Stimulated activated CD4-positive, alpha-beta T cell treated with anti-CD3 and anti-CD28 coated beads, Interleukin-2, amount 100 ng/mL, for 48 hours (primary cell): ENCODE measurements around the gene RFX2.
"Not testable (repeated sequence)": the region's sequence is repeated elsewhere in the genome, so short reads cannot be mapped to it uniquely, and the experiment has no call there.

Experiments used
- DNase-seq, 2 donors: peaks; one replicate each; pipeline ENCODE4 v3.0.0-alpha.2; 2020

RFX2 gene

DNA sequence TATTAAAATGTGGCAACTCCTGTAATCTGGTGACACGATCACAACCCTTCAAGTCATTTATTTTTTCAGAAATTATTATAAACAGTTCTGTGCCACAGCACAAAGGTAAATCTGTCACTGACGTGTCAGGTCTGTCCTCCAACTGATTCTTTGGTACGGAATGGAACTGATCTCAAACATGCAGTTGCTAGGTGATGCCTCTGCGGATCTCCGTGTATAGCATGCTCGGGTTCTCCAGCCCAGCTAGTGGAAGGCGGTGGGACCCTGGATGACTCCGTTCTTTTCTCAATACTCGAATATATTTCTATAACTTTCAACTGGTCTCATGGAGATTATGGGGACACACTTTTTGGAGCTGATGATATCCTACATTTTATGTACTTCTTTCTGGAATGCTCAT lies 143.4 kb downstream of the RFX2 start:
- DNase-seq = no peak

DNA sequence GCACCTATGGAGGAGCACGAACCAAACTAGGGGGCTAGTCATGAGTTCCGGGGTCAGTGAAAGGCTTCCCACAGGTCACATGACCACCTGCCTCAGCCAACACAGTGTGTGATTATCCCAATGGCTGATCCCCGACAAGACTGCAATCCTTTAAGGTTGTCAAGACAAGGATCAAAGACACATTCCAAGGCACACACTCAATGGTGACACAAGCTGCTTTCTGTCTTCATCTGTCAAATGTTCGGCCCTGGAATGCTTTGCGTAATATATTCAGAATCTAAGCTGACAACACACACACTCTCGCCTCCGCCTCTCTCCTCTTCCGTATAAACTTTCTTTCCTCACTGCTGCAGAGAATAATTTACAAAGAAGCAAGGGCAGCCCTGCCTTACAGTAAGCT lies 144.1 kb downstream of the RFX2 start:
- no peak for DNase-seq

DNA sequence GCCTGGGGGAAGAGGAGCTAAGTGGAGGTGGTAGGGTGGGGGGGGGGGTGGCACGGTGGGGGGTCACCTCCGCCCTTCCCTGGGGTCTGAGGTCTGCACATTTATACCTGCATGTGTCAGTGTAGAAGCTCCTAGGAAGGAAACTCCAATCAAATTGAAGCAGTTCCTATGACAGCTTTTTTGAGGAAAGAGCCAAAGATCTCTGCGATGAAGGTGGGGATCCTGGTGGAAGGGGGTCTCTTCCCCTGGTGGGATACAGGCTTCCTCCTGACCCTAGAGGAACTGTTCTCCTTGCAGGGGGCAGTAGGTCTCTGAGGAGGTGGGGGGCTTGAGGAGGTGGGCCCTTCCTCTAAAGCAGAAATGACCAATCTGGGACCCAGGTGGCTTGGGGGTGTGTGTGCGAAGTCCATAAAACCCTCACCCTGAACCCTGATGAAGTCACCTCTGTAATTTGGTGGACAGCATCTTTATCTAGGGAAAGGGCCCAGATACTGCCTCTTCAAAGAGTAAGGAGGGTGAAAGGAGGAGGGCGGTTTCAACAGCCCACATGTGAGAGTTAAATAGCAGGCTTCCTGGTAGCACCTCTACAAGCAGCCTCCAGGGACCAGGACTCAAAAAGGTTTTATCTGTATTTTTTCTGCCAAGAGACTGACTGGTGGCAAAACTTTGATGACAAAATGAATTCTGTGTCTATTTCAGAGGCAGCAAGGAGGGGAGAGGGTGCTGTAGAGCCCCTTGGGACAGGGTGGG lies 145.3 kb downstream of the RFX2 start:
- DNase-seq = no peak

DNA sequence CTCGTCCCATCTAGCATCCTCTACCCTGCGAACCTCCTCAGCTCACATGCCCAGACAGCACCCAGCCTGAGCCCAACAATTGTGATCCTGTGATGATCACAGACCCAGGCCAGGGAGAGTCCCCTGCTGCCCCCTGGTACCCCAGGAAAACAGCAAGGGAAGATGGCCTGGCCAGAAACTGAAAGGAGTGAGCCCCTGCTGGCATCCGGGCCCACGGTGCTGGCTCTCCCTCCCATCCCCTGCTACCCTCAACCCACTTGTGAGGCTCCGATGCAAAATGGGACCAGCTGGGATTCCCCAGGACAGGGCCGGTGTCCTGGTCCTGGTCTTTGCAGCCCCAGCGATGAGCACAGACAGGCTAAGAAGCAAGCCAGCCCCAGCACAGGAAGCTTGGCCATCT lies 146.4 kb downstream of the RFX2 start:
- no peak for DNase-seq

DNA sequence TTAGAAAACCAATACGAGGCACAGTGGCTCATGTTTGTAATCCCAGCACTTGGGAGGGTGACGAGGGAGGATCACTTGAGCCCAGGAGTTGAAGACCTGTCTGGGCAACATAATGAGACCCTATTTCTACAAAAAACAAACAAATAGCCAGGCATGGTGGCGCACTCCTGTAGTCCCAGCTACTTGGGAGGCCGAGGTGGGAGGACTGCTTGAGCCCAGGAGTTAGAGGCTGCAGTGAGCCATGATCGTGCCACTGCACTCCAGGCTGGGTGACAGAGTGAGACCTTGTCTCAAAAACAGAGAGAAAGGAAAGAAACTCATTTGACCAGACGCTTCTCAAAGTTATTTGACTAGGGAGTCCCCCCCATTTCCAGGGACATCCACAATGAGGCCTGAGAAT lies 147.0 kb downstream of the RFX2 start:
- DNase-seq = not testable (repeated sequence)

DNA sequence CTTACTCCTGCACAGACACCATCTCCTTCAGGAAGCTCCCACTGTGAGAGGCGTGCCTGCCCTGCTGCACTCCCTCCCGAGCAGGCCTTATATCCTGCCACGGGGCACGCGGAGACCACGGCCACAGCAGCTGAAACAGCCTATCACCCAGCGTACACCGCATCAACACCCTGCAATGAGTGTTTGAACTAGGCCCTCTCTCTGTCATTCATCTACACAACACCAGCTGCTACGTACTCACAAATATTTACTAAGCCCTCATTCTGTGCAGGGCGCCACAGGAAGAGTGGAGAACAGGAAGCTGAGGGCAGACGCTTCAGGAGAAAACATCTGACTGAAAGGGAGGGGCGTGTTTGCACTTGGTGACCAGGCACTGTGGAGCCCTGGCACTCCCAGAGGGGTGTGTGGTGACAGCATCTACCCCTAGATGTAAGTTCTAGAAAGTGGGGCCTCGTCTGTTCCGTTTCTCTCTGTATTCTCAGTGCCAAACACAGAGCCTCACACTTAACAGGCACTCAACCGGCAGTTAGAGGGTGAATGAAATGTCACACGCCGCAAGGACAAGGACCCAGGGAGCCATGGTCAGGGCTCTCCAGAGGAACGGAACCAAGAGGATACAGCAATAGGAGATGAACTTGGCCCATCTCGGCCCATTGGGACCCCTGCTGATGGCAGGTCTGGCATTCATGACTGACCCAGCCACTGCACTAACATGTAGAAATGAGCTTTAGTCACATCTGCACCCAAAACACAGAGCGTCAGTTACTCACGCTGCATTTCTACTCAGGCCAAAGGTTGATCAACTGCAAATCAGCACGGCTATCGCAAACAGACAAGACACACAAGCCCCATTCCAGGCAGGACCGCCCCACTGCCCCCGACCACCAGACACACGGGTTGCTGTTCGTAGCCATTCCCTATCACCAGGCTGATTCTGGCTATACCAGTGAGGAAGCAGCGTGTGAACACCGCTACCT lies 148.0 kb downstream of the RFX2 start:
- no peak for DNase-seq

DNA sequence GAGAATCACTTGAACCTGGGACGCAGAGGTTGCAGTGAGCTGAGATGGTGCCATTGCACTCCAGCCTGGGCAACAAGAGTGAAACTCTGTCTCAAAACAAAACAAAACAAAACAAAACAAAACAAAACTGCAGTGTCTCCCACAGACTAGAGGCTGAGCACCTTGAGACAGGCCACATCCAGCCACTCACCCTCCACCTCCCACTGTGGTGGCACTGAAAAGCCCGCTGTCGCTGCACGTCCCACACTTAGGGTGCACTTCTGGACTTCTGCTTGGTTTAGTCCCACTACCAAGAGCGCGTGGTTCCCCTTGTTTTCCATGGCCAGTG lies 148.7 kb downstream of the RFX2 start:
- not testable (repeated sequence) for DNase-seq

DNA sequence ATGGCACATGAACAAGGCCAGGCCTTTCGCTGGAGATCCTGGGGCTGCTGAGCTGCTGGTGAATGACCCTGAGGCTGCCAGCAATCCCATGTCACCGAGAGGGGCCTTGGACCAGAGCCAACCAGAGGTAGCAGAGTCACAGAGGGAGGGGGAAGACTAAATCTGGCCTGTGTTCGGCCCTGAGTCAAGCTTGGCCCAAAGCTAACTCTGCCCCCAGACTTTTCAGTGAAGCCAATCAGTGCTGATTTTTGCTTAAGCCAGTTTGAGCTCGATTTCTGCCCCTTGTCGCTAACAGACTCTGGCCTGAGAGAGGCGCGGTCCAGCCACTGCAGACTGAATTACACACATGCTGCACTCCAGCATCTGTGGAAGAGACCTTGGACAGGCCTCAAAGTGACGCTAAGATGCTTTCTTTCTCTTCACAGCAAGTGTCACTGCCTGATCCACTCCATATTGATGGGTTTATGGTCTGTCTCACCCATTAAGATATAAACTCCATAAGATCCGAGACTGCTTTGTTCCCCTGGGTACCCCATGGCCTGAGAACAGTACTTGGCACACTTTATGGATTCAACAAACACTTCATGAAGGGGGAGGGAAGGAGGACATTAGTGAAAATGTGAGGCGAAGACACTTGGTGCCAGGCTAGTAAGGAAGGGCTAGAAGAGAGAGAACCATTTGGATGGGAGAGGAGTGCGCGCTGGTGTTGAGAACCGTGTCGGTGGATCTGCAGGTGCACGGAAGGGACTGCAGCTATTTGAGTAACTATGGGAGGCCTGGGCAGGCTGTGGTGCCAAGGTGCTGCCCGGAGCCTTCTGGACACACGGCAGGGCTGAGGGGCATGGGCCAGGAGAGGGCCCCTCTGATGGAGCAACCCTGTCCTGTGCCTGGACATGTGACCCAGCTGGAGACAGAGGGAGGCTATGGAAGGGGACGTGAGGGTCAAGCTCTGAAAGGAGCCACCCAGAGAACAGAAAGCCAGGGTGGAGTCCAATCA lies 150.0 kb downstream of the RFX2 start:
- DNase-seq = no peak

DNA sequence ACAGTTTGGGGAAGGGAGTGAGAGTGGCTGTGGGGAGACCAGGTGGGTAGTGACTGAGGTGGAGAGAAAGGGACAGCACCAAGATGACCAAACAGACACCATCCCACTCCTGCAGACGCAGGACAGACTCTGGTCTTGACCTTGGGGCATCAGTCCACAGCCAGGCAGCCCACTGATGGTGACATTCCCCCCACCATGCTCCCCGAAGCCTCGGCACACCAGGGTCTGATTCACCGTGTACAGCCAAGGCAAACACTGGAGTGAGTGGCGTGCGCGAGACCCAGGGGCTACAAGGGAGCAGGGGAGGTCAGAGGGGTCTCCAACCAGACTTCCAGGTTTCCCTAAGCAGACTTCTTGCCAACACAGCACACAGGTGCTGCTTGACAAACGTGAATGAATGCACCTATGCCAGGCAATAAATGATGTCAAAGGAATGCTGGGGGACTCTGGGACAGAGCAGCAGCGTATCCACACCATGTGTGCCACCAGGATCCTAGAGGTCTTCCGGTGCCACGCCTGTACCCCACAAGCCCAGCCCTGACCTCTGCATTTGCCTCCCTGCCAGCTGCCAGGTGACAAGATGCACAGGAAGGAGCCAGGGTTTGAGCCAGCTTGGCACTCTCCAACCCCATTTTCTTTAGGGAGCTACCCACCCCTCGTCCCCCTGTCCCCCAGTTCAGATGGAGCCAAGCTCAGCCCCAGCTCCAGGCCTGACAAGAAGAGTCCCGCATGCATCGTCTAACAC lies 150.9 kb downstream of the RFX2 start:
- no peak for DNase-seq

DNA sequence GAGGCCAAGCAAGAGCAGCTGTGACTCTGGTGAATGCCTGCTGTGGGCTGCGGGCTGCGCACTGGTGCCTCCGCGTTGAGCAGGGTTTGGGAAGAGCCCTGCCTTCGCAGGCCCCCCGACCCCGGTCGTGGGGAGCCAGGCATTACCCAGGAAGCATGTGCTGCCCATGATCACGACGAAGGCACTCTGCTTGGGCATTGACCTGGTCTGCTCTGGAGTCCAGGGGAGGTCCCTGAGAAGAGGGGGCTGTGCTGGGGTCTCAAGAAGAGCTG lies 151.5 kb downstream of the RFX2 start:
- DNase-seq = no peak

DNA sequence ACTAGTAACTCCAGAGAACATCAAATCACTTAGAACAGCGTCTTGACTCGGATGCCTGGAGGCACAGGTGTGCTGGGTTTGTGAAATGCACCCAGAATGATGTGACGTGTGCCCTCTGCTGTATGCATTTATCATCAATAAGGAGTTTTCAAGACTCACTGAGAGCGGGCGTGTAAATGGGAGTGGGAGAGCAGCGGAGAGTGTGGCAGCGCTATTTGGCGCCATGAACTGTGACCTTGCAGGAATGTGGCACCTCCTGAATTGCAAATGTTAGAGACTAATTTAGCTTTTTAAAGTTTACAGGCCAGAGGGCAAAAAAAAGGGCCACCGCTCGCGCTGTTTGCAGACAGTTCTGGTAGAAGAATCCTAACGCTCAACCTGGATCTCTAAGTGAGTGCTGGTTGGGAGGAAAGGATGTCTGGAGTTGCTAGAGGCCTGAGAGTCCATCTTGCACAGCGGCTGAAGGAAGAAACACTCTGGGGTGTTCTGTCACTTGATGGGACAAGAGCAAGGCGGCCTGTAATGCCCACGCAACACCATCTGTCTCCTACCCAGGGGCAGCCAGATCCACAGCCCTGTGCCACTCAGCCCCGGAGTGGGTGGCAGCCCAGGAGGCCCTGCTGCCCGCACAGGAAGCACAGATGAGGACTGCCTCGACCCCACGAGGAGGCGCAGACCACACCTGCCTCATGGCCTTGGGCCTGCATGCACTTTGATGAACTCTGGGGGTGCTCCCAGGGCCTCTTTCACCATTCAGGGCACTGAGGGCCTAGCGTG lies 152.0 kb downstream of the RFX2 start:
- no peak for DNase-seq

DNA sequence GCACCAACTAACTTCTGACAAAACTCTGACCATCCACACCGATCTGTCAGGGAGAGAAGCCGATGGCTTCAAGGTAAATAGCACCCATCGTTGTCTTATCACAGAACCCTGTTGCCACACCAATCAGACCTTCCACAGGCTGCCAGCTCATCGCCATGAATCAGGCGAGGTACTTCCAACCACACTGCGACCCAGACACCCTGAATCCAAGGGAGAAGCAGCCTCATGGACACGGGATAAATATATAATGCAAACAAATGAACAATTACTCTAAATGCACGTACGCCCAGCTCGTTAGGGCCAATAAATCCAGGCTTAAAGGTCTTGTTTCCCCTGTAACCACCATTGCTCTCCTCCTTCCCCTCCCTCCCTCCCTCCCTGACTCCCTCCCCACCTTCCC lies 153.1 kb downstream of the RFX2 start:
- no peak for DNase-seq

DNA sequence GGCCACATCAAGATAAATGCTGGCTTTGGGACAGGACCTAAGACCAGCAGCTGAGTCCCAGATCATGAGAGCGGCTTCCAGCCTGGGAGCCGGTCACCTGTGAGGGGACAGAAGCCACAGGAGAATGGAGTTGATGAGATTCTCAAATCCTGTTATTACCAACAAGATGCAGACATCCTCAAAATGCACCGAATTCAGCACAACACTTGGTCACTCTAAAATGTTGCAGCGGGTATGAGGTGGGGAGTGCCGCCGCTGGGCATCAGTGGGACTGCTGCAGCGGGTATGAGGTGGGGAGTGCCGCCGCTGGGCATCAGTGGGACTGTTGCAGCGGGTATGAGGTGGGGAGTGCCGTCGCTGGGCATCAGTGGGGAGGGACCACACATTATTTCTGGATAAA lies 153.6 kb downstream of the RFX2 start:
- DNase-seq = no peak

DNA sequence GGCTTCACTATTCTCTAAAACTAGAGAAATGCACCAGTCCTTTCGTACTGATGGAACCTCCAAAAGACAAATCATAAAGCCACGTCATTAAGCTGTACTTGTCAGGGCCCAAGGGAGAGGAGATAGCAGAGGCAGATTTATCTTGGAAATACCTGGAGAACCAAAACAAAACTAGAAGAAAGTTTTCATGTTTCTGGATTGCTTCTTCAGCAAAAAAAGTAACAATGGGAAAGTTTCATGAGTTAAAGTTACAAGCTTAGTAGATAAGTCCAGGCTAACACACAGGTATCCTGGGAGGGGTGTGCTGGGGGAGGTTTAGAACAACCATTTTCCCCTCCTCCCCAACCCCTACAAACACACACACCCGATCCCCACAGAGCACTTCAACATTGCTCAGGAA lies 154.0 kb downstream of the RFX2 start:
- DNase-seq = no peak

DNA sequence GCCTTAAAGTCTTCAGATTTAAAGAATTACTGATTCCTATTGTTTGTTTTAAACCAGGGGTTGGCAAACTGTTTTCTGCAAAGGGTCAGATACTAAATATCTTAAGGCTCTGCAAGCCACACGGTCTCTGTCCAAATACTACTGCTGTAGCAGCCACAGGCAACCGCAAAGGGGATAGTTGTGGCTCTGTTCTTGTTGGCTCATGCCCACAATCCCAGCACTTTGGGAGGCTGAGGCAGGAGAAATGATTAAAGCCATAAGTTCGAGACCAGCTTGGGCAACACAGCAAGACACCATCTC lies 154.7 kb downstream of the RFX2 start:
- DNase-seq = no peak

DNA sequence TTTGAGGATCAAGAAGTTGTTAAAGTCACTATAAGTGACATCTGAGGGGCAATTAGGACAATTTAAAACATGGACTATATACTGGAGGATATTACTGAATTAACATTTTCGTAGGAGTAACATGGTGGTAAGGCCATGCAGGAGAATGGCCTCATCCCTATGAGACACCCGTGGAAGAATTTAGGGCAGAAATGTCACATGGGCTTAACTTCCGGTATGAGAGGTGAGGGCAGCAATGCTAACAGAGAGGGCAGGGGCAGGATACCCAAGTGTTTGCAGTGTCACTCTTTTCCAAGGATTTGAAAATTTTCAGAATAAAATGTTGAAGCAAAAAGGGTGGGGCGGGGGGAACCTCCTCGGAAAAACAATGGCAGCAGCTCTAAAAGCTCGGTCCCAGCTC lies 156.0 kb downstream of the RFX2 start:
- DNase-seq = no peak

DNA sequence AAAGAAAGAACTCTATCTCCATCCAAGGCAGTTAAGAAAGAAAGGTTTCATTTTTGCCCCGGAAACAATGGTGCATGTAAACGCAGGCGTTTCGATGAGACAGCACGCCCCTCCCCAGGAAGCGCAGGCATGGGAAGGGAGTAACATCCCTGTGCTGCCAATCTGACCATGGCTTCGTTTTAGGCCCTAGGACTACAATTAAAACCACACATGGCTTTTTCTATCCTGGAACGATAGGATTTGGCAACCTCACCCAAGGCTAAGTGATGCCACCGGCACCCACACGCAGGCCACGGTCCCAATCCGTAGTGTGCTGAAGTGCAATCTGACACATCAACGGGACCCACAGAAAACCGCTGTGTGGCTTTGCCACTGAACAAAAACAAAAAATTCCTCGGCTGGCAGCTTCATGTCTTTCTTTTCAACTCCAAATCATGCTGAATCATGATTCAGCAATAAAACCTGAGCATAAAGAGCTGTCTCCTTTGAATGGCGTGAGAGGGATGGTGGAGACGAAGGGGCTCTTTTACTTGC lies 156.6 kb downstream of the RFX2 start:
- peak in 1 of 2 donors; percentile 33 for DNase-seq

DNA sequence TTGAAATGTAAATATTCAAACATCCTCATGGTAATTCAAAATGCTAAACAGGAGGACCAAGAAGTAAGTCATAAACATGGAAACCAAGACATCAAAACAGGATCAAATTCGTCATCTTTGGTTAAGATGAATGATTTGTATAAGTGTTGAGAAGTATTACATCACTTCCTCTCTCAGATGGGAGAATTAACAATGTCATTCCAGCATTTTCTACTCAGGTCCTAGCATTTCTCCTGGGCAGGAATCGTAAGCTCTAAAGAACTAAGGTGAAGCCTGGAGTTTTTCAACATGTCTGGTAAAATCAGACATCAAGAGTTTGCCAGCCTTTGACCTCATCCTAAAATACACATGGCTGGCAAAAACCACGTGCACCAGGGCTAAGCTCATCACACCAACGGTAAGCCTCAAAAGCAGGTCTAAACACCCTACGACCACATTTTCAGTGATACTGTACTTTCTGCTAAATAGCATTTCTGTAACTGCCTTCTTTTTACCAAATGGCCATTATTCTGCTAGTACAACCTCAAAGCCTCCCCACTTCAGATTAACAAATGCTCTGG lies 157.2 kb downstream of the RFX2 start:
- no peak for DNase-seq

DNA sequence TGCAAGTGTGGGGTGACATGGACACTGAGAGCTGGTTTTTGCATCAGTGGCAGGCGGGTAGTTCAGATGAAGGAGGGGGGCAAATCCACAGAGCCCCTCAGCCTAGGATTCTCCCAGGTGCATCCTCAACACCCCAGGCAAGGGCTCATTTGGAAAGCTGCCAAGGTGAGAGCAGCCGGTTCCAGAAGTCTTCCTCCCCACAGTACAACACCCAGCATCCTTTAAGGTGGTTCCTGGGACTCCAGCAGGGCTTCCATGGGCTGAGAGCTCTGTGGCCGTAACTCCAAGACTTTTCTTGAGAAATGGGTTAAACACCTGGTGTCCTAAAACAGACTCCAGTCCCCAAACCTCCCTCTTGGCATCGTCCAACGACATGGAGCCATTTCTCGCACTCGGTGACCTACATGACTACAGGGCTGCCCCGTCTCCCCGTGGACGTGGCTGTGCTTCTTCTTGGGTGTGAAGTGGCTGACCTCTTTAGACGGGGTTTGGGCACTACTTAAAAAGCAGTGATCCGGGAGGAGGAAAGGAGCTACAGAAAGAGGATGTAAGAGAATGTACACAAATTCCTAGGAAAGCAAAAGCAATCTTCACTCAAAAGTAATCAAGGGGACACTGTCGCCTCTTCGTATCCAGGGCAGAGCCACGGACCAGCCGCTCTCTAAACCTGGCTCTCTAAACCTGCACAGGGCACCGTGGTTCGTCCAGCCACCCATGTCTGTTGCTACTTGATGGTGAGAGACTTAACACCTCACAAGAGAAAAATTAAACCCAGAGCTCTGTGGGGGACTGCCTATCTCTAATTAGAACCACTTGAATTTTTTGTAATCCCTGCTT lies 157.9 kb downstream of the RFX2 start:
- no peak for DNase-seq

DNA sequence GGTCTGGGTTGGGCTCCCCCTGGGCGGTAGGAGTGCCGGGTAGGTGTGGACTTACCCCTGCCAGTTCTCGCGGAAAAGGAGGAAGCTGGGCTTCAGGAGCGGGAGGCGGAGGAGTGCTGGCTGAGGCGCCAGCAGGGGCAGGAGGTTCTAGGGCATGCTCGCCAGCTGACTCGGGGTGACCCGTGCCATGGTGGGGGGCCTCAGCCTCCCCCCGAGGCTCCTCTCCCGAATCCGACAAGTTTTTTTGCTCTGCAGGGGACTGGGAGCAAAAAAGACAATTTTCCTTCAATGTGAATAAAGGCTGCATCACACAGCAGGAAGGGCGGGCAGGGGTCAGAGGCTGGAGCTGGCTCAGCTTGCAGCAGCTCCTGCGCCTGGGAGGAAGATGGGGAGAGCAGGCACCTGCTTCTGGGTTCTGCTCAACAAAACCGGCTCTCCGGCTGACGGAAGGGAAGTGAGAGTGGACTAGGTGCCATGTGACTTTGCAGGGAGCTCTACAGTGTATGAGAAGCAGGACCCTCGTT lies 158.9 kb downstream of the RFX2 start:
- no peak for DNase-seq
